GM08714 (cell line): ENCODE measurements around the gene TBC1D5.

Experiments used
- H3K4me3 ChIP-seq: fragments of 200-500 bp; sonication (Bioruptor generic); 2 replicates; pipeline ENCODE4 v1.5.1; 2014; ENCODE audit warnings: mild to moderate bottlenecking, low read length, inconsistent platforms
- ZNF274 ChIP-seq: IDR thresholded peaks from 2 replicates; pipeline ENCODE4 v1.6.1; 2012; ENCODE audit warnings: mild to moderate bottlenecking, low read depth, low read length

TBC1D5 gene

GRCh38 chr3:17110660-17111396 is 631.6 kb downstream of the TBC1D5 start:
- no peak for TF ChIP-seq ZNF274
- H3K4me3 ChIP-seq = no peak overlapping the region
